Measurements from ENCODE around the gene CYREN. TPM values are rescaled to one million over a fixed set of nuclear protein-coding genes. Genes with fewer than 3 reads are reported as not detected.

CYREN gene
- total and polyA plus RNA-seq, 7 experiments from 2014 or later: 25.6 to 67.9 (median 49.5) TPM

- CTCF ChIA-PET: interaction anchor here (1.3 to 1.5 kb wide), 3 partner anchors 21 to 164 kb away, joined by 5 to 6 read pairs (median 5); partner anchors contain the start of genes AGBL3 and CYREN
- Histone ChIP-seq H3K4me1 (ENCODE audit: control insufficient read depth in 2 of 2, insufficient read depth in 2 of 2, low read length in 2 of 2) (peaks cover 31 to 37% of the 10 kb centered on the region in 2 donors), H3K27me3 (ENCODE audit: control insufficient read depth in 2 of 2, insufficient read depth in 2 of 2, low read length in 2 of 2) (no peaks in the 10 kb centered on the region), H3K4me3 (ENCODE audit: low read length) (no peak overlapping the region), H3K36me3 (ENCODE audit: control insufficient read depth in 2 of 3, insufficient read depth in 3 of 3, low read length in 3 of 3) (peaks cover 0 to 4% (median 0%) of the 10 kb centered on the region in 3 experiments), H3K27ac (ENCODE audit: low read depth, low read length) (no peak overlapping the region), H3K9me3 (ENCODE audit: control insufficient read depth in 2 of 3, low read length in 3 of 3) (peaks cover 0 to 6% (median 2%) of the 10 kb centered on the region in 3 experiments)
- no peak for ATAC-seq
- Mint-ChIP-seq H3K4me3 (peak overlapping the region; percentile 52 to 95 (median 91)), H3K36me3 (peaks cover 22 to 61% (median 42%) of the 10 kb centered on the region in 5 donors), H3K27ac (peak overlapping the region; percentile 46 to 99 (median 78)), H3K27me3 (no peaks in the 10 kb centered on the region), H3K9me3 (peaks cover 7 to 29% (median 18%) of the 10 kb centered on the region in 11 donors), H3K4me1 (peaks cover 52 to 84% (median 78%) of the 10 kb centered on the region in 7 donors)
- POLR2A ChIA-PET: interaction anchor here (0.9 to 8.4 kb wide), 3 partner anchors 16 to 164 kb away, joined by 4 to 183 read pairs (median 10); partner anchors contain the start of genes AGBL3 and CYREN
- intact Hi-C loops (cut with micrococcal nuclease): no loop called here
- DNase-seq: no peak
Observed at GRCh38 chr7:135150072-135150782, 20.3 kb downstream of the CYREN start.

DNA sequence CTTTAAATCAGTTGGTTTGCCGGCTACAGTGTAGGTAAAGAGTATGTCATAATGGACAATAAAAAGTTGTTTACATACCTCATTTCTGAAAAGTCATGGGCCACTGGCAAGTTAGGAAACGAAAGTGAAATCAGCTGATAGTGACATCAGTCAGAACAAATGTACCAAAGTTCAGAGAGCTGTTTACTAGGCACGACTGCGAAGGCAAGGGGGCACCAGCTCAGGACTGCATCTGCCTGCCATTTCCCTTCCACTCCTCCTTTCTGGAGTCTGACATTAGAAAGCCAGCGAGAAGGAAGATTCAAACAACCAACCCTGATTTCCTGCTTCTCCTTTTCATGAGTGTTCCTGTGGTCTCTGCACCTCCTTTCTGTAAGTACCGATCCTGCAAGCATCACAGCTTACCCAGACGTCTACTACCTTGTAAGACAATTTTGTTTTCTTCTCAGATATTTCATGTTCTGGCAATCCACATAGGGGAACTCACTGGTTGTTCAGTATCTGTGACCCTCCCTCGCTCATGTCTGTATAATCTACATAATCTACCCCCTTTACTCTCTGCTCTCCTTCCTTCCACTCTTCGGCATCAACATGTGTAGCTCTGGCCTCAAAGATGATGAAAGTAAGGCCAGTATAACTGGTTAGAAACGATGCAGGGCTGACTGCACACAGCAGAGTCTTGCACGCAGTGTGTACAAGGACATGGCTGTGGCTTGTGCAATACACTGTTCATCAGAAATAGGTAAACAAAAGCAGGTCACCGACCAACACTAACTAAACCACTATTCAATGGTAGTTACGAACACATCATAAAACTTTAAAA, 22.4 kb downstream of the CYREN start, which contains the start of gene TMEM140:
TSS of gene TMEM140 (plus strand) at position 174 of the 823 bp plus-strand sequence. CDS start 16,370 bp downstream, outside the sequence.
- peaks cover 41 to 74% (median 70%) of the 10 kb centered on the region in 7 donors for H3K4me1 Mint-ChIP-seq
- ATAC-seq (peak; percentile 84), DNase-seq (peak in 8 of 9 donors; percentile 56 to 88 (median 80))
- H3K27me3 ChIP-seq (ENCODE audit: control insufficient read depth in 2 of 2, insufficient read depth in 2 of 2, low read length in 2 of 2): no peaks in the 10 kb centered on the region
- peaks cover 31 to 38% of the 10 kb centered on the region in 2 donors for H3K4me1 ChIP-seq (ENCODE audit: control insufficient read depth in 2 of 2, insufficient read depth in 2 of 2, low read length in 2 of 2)
- ChIA-PET CTCF (interaction anchor here (0.6 to 3.3 kb wide), 6 partner anchors 10 to 513 kb away, joined by 3 to 31 read pairs (median 4); partner anchors contain the start of genes AGBL3 and CYREN), POLR2A (interaction anchor here (0.6 to 8.4 kb wide), 19 partner anchors 10 to 831 kb away, joined by 3 to 183 read pairs (median 3); partner anchors contain the start of genes AGBL3, BPGM, CYREN and SLC35B4)
- peaks cover 0 to 7% (median 4%) of the 10 kb centered on the region in 11 donors for H3K9me3 Mint-ChIP-seq
- H3K4me3 ChIP-seq (ENCODE audit: low read length): peak within 1 kb of the TSS; percentile 71
- H3K9me3 ChIP-seq (ENCODE audit: control insufficient read depth in 2 of 3, low read length in 3 of 3): no peaks in the 10 kb centered on the region
- H3K36me3 ChIP-seq (ENCODE audit: control insufficient read depth in 2 of 3, insufficient read depth in 3 of 3, low read length in 3 of 3): peaks cover 0 to 4% (median 0%) of the 10 kb centered on the region in 3 experiments
- H3K4me3 Mint-ChIP-seq: peak within 1 kb of the TSS; percentile 83 to 95 (median 92)
- intact Hi-C loops (cut with micrococcal nuclease): loop anchor here (1.0 to 5.0 kb wide), 12 partner anchors 11 to 831 kb away; partner anchors contain the start of genes AGBL3 (in 2 of the 2), AKR1B1 (in 2 of the 2), BPGM (in 2 of the 2) and CYREN (in 2 of the 2)
- H3K27ac ChIP-seq (ENCODE audit: low read depth, low read length): peak within 1 kb of the TSS; percentile 90
- peaks cover 5 to 45% (median 23%) of the 10 kb centered on the region in 5 donors for H3K36me3 Mint-ChIP-seq
- peak within 1 kb of the TSS; percentile 93 to 99 (median 97) for H3K27ac Mint-ChIP-seq
- no peaks in the 10 kb centered on the region for H3K27me3 Mint-ChIP-seq

DNA sequence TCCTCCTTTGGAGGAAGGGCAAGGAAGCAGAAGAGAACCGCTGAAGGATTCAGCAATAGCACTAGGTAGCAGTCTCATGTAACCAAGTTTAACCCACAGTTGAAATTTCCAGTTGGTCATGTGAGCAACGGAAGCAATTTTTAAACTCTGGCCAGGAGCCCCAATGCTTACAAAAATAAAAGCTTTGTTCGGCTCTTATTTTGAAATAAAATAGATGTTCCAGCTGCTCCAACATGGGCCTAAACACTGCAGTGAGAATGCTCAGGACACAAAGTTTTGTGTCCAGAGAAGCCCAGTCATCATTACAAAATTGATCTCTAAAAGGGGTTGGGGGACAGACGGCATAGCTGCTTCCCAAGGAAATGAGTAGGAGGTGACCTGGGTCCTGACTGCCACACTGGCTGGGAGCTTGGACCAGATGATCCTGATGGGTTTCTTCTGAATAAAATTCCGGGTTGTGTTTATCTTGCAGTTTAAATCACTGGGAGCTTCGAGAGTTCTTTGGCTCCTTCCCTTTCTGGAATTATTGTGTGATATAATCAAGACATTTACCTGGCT, 23.1 kb downstream of the CYREN start:
- H3K36me3 Mint-ChIP-seq: peaks cover 0 to 41% (median 16%) of the 10 kb centered on the region in 5 donors
- ChIA-PET POLR2A (interaction anchor here (0.6 to 8.4 kb wide), 17 partner anchors 10 to 830 kb away, joined by 3 to 183 read pairs (median 4); partner anchors contain the start of genes AGBL3, BPGM, CYREN and SLC35B4), CTCF (interaction anchor here (0.6 to 3.3 kb wide), 7 partner anchors 10 to 512 kb away, joined by 3 to 31 read pairs (median 4); partner anchors contain the start of genes AGBL3 and CYREN)
- no peaks in the 10 kb centered on the region for H3K27me3 ChIP-seq (ENCODE audit: control insufficient read depth in 2 of 2, insufficient read depth in 2 of 2, low read length in 2 of 2)
- peak overlapping the region; percentile 71 for H3K4me3 ChIP-seq (ENCODE audit: low read length)
- H3K27ac Mint-ChIP-seq: peak overlapping the region; percentile 93 to 99 (median 97)
- H3K9me3 ChIP-seq (ENCODE audit: control insufficient read depth in 2 of 3, low read length in 3 of 3): no peaks in the 10 kb centered on the region
- H3K27me3 Mint-ChIP-seq: no peaks in the 10 kb centered on the region
- peaks cover 0 to 5% (median 0%) of the 10 kb centered on the region in 11 donors for H3K9me3 Mint-ChIP-seq
- peak overlapping the region; percentile 90 for H3K27ac ChIP-seq (ENCODE audit: low read depth, low read length)
- ATAC-seq (peak; percentile 21), DNase-seq (peak in 7 of 9 donors; percentile 26 to 58 (median 44))
- H3K4me1 Mint-ChIP-seq: peaks cover 41 to 70% (median 64%) of the 10 kb centered on the region in 7 donors
- intact Hi-C loops (cut with micrococcal nuclease): loop anchor here (1.0 to 5.0 kb wide), 5 partner anchors 12 to 831 kb away; partner anchors contain the start of genes AKR1B1 (in 1 of the 2), CYREN (in 1 of the 2) and SLC35B4 (in 1 of the 2)
- peaks cover 31 to 38% of the 10 kb centered on the region in 2 donors for H3K4me1 ChIP-seq (ENCODE audit: control insufficient read depth in 2 of 2, insufficient read depth in 2 of 2, low read length in 2 of 2)
- no peaks in the 10 kb centered on the region for H3K36me3 ChIP-seq (ENCODE audit: control insufficient read depth in 2 of 3, insufficient read depth in 3 of 3, low read length in 3 of 3)
- H3K4me3 Mint-ChIP-seq: peak overlapping the region; percentile 83 to 95 (median 92)

- peaks cover 20 to 42% (median 33%) of the 10 kb centered on the region in 7 donors for H3K4me1 Mint-ChIP-seq
- intact Hi-C loops (cut with micrococcal nuclease): no loop called here
- CTCF ChIA-PET: interaction anchor here (1.5 kb wide), 1 partner anchor 157 kb away, joined by 5 read pairs; the partner anchor contains the start of gene AGBL3
- ATAC-seq (no peak), DNase-seq (no peak)
- peaks cover 20 to 21% of the 10 kb centered on the region in 2 donors for H3K4me1 ChIP-seq (ENCODE audit: control insufficient read depth in 2 of 2, insufficient read depth in 2 of 2, low read length in 2 of 2)
- H3K9me3 Mint-ChIP-seq: peaks cover 0 to 11% (median 2%) of the 10 kb centered on the region in 11 donors
- H3K9me3 ChIP-seq (ENCODE audit: control insufficient read depth in 2 of 3, low read length in 3 of 3): no peaks in the 10 kb centered on the region
- POLR2A ChIA-PET: interaction anchor here (1.5 to 8.4 kb wide), 2 partner anchors 22 to 157 kb away, joined by 6 to 183 read pairs; partner anchors contain the start of genes AGBL3 and CYREN
- peak overlapping the region in 2 of 10 donors; percentile 54 to 58 for H3K4me3 Mint-ChIP-seq
- H3K27ac Mint-ChIP-seq: peak overlapping the region in 5 of 9 donors; percentile 57 to 99 (median 71)
- H3K36me3 Mint-ChIP-seq: peaks cover 0 to 24% (median 12%) of the 10 kb centered on the region in 5 donors
- H3K27me3 Mint-ChIP-seq: peaks cover 0 to 8% (median 0%) of the 10 kb centered on the region in 5 donors
- H3K27me3 ChIP-seq (ENCODE audit: control insufficient read depth in 2 of 2, insufficient read depth in 2 of 2, low read length in 2 of 2): no peaks in the 10 kb centered on the region
- H3K4me3 ChIP-seq (ENCODE audit: low read length): no peak overlapping the region
- no peak overlapping the region for H3K27ac ChIP-seq (ENCODE audit: low read depth, low read length)
- H3K36me3 ChIP-seq (ENCODE audit: control insufficient read depth in 2 of 3, insufficient read depth in 3 of 3, low read length in 3 of 3): no peaks in the 10 kb centered on the region
Observed at GRCh38 chr7:135143885-135144668, 26.4 kb downstream of the CYREN start.

DNA sequence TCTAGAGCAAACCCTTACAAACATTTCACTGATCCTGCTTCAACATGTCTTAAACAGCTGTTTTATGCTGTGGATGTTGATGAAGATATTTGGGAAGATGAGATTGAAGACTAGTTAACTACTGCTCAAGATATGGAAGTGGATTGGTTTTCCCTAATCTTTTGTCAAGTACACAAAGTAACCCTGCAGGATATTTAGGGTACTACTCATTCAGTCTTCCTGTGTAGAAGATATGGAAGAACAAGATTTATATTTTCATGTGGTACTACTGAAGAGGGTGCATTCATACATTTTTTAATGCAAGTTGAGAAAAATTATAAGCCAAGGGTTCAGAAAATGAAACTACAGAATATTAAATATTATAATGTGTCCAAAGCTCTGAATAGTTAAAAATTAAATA, 40.9 kb downstream of the CYREN start:
- CTCF ChIA-PET: no interaction called here
- intact Hi-C loops (cut with micrococcal nuclease): no loop called here
- Mint-ChIP-seq H3K4me1 (peaks cover 0 to 4% (median 0%) of the 10 kb centered on the region in 7 donors), H3K4me3 (no peak overlapping the region), H3K27me3 (peaks cover 0 to 2% (median 0%) of the 10 kb centered on the region in 5 donors), H3K36me3 (peaks cover 2 to 26% (median 9%) of the 10 kb centered on the region in 5 donors), H3K27ac (no peak overlapping the region), H3K9me3 (peaks cover 3 to 32% (median 12%) of the 10 kb centered on the region in 11 donors)
- POLR2A ChIA-PET: no interaction called here
- no peak for DNase-seq
- H3K27me3 ChIP-seq (ENCODE audit: control insufficient read depth in 2 of 2, insufficient read depth in 2 of 2, low read length in 2 of 2): no peaks in the 10 kb centered on the region
- H3K36me3 ChIP-seq (ENCODE audit: control insufficient read depth in 2 of 3, insufficient read depth in 3 of 3, low read length in 3 of 3): no peaks in the 10 kb centered on the region
- H3K27ac ChIP-seq (ENCODE audit: low read depth, low read length): no peak overlapping the region
- H3K9me3 ChIP-seq (ENCODE audit: control insufficient read depth in 2 of 3, low read length in 3 of 3): peaks cover 0 to 3% (median 0%) of the 10 kb centered on the region in 3 experiments
- H3K4me1 ChIP-seq (ENCODE audit: control insufficient read depth in 2 of 2, insufficient read depth in 2 of 2, low read length in 2 of 2): no peaks in the 10 kb centered on the region
- no peak for ATAC-seq
- H3K4me3 ChIP-seq (ENCODE audit: low read length): no peak overlapping the region
